Measurements from ENCODE around the gene TBX5.

The TBX5 gene

GRCh38 chr12:114397978-114398881, 7.7 kb downstream of the TBX5 start:
- Histone ChIP-seq H3K4me3 (ENCODE audit: low read length) (no peak overlapping the region), H3K27me3 (ENCODE audit: insufficient read depth, low read length) (peaks cover 99% of the 10 kb centered on the region), H3K4me1 (ENCODE audit: insufficient read depth, low read length) (no peaks in the 10 kb centered on the region), H3K9me3 (ENCODE audit: low read length) (no peaks in the 10 kb centered on the region), H3K36me3 (ENCODE audit: insufficient read depth, low read length) (no peaks in the 10 kb centered on the region), H2AFZ (ENCODE audit: low read depth, low read length) (no peak overlapping the region)

- Histone ChIP-seq H3K4me1 (ENCODE audit: insufficient read depth, low read length) (no peaks in the 10 kb centered on the region), H3K9me3 (ENCODE audit: low read length) (no peaks in the 10 kb centered on the region), H3K27me3 (ENCODE audit: insufficient read depth, low read length) (peaks cover 98% of the 10 kb centered on the region), H2AFZ (ENCODE audit: low read depth, low read length) (no peak overlapping the region), H3K4me3 (ENCODE audit: low read length) (no peak overlapping the region), H3K36me3 (ENCODE audit: insufficient read depth, low read length) (no peaks in the 10 kb centered on the region)
Measured at GRCh38 chr12:114396869-114397719, 8.8 kb downstream of the TBX5 start.

GRCh38 chr12:114396153-114396868, 9.6 kb downstream of the TBX5 start:
- Histone ChIP-seq H2AFZ (ENCODE audit: low read depth, low read length) (no peak overlapping the region), H3K4me3 (ENCODE audit: low read length) (no peak overlapping the region), H3K9me3 (ENCODE audit: low read length) (no peaks in the 10 kb centered on the region), H3K27me3 (ENCODE audit: insufficient read depth, low read length) (peaks cover 98% of the 10 kb centered on the region), H3K36me3 (ENCODE audit: insufficient read depth, low read length) (no peaks in the 10 kb centered on the region), H3K4me1 (ENCODE audit: insufficient read depth, low read length) (no peaks in the 10 kb centered on the region)

DNA sequence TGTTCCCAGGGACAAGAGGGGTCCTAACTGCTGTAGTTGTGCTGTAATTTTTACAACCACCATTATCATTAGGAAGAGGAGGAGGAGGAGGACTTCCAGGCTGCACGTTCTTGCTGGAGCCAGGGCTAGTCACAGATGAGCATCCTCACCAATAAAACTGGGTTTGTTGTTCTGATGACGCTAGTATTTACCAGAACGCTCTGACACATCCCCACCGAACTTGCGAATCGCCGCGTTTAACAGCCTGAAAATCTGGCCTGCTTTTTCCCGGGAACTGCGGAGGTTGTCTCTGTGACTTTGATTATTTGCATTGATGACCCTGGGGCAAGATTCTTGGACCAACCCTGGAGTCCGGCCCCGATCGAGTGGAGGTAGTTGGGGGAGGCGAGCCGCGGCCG, 10.2 kb downstream of the TBX5 start:
- no peak overlapping the region for H2AFZ ChIP-seq (ENCODE audit: low read depth, low read length)
- no peaks in the 10 kb centered on the region for H3K9me3 ChIP-seq (ENCODE audit: low read length)
- peaks cover 98% of the 10 kb centered on the region for H3K27me3 ChIP-seq (ENCODE audit: insufficient read depth, low read length)
- H3K4me1 ChIP-seq (ENCODE audit: insufficient read depth, low read length): no peaks in the 10 kb centered on the region
- H3K4me3 ChIP-seq (ENCODE audit: low read length): no peak overlapping the region
- H3K36me3 ChIP-seq (ENCODE audit: insufficient read depth, low read length): no peaks in the 10 kb centered on the region

DNA sequence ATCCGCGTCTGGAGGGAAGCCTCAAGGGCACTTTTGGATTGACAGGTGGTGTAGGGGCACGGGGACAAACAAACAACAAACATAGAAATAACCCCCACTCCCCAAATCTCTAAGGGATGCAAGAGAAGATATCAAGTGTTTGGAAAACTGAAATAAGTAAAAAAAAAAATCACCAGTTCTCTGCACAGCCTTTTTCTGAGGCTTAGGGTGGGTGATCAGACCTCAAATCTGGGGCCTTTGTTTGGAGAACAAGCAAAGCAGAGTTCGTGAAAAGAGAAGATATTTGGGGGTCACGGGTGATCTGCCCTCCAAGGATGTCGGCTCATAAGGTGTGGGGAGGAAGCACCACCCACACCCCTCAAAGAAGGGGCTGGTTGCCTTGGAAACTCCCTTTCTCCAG, 10.7 kb downstream of the TBX5 start:
- Histone ChIP-seq H3K4me1 (ENCODE audit: insufficient read depth, low read length) (no peaks in the 10 kb centered on the region), H3K36me3 (ENCODE audit: insufficient read depth, low read length) (no peaks in the 10 kb centered on the region), H3K4me3 (ENCODE audit: low read length) (no peak overlapping the region), H3K27me3 (ENCODE audit: insufficient read depth, low read length) (peaks cover 93% of the 10 kb centered on the region), H2AFZ (ENCODE audit: low read depth, low read length) (no peak overlapping the region), H3K9me3 (ENCODE audit: low read length) (no peaks in the 10 kb centered on the region)

- no peak overlapping the region for H2AFZ ChIP-seq (ENCODE audit: low read depth, low read length)
- no peaks in the 10 kb centered on the region for H3K9me3 ChIP-seq (ENCODE audit: low read length)
- H3K27me3 ChIP-seq (ENCODE audit: insufficient read depth, low read length): peaks cover 76% of the 10 kb centered on the region
- no peaks in the 10 kb centered on the region for H3K4me1 ChIP-seq (ENCODE audit: insufficient read depth, low read length)
- no peak overlapping the region for H3K4me3 ChIP-seq (ENCODE audit: low read length)
- H3K36me3 ChIP-seq (ENCODE audit: insufficient read depth, low read length): no peaks in the 10 kb centered on the region
Measured at GRCh38 chr12:114393569-114393968, 12.4 kb downstream of the TBX5 start.

- Histone ChIP-seq H3K36me3 (ENCODE audit: insufficient read depth, low read length) (no peaks in the 10 kb centered on the region), H3K9me3 (ENCODE audit: low read length) (no peaks in the 10 kb centered on the region), H3K4me3 (ENCODE audit: low read length) (no peak overlapping the region), H3K27me3 (ENCODE audit: insufficient read depth, low read length) (peaks cover 70% of the 10 kb centered on the region), H2AFZ (ENCODE audit: low read depth, low read length) (no peak overlapping the region), H3K4me1 (ENCODE audit: insufficient read depth, low read length) (no peaks in the 10 kb centered on the region)
Measured at GRCh38 chr12:114392909-114393308, 13.0 kb downstream of the TBX5 start.

DNA sequence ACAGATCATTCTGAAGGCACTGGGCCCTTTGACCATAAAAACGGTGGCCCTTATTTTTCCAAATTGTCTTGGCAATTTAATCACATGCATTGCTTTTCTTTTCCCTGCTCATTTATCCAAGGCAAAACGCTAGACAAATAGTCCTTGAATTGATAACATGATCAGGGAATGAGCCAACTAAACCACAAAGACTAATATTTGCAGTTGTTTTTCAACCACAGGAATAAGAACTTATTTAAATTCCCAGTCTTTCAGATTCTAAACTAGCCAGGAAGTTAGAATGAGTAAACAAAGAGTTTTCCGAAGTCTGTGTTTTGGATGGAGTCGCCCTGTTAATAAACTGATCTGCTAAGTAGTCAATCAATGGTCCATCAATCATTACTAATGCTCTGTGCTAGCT, 14.9 kb downstream of the TBX5 start:
- Histone ChIP-seq H2AFZ (ENCODE audit: low read depth, low read length) (no peak overlapping the region), H3K9me3 (ENCODE audit: low read length) (no peaks in the 10 kb centered on the region), H3K4me1 (ENCODE audit: insufficient read depth, low read length) (no peaks in the 10 kb centered on the region), H3K27me3 (ENCODE audit: insufficient read depth, low read length) (peaks cover 51% of the 10 kb centered on the region), H3K4me3 (ENCODE audit: low read length) (no peak overlapping the region), H3K36me3 (ENCODE audit: insufficient read depth, low read length) (no peaks in the 10 kb centered on the region)

DNA sequence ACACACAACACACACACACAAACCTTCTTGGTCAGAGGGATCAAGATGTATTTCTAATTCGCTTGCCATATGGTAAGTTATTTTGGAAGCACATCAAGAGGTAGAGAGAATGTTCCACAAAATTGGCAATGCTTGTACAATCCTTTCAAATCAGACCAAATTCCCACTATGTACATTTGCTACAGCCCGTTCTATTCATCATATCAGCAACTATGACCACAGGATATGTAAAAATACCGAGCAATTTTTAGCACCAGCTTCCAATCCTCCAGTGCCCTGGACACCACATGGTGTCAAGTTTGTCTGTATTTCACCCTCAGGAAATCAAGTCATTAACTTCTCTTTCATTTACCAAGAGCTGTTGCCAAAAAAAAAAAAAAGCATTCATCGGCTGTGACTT, 21.2 kb downstream of the TBX5 start:
- Histone ChIP-seq H3K4me1 (ENCODE audit: insufficient read depth, low read length) (no peaks in the 10 kb centered on the region), H3K4me3 (ENCODE audit: low read length) (no peak overlapping the region), H3K36me3 (ENCODE audit: insufficient read depth, low read length) (no peaks in the 10 kb centered on the region), H2AFZ (ENCODE audit: low read depth, low read length) (no peak overlapping the region), H3K9me3 (ENCODE audit: low read length) (no peaks in the 10 kb centered on the region), H3K27me3 (ENCODE audit: insufficient read depth, low read length) (no peaks in the 10 kb centered on the region)

DNA sequence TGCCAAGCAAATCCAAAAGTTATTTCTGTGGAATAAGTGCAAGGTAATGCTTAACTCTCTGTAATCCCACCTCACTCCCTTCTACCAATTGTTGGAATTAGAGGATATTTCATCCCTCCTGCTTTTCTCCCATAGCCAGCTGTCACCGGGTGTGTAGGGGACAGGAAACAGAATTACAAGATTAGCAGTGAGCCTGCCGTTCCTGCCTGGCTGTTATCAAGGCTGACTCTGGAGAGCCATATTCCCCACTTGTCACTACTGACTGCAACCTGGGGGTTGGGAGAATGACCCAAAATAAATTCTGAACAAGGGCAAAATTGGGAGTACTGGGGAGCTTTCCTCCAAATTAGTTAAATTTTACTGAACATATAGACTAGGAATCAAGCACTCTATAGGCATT, 24.8 kb downstream of the TBX5 start:
- Histone ChIP-seq H3K36me3 (ENCODE audit: insufficient read depth, low read length) (no peaks in the 10 kb centered on the region), H3K27me3 (ENCODE audit: insufficient read depth, low read length) (no peaks in the 10 kb centered on the region), H3K4me1 (ENCODE audit: insufficient read depth, low read length) (no peaks in the 10 kb centered on the region), H2AFZ (ENCODE audit: low read depth, low read length) (no peak overlapping the region), H3K4me3 (ENCODE audit: low read length) (no peak overlapping the region), H3K9me3 (ENCODE audit: low read length) (no peaks in the 10 kb centered on the region)

- no peak overlapping the region for H3K4me3 ChIP-seq (ENCODE audit: low read length)
Measured at GRCh38 chr12:114371733-114372132, 34.2 kb downstream of the TBX5 start.

GRCh38 chr12:114371250-114371649, 34.7 kb downstream of the TBX5 start:
- no peak overlapping the region for H3K4me3 ChIP-seq (ENCODE audit: low read length)
- H3K9me3 ChIP-seq (ENCODE audit: low read length): no peaks in the 10 kb centered on the region
- peaks cover 3% of the 10 kb centered on the region for H3K27me3 ChIP-seq (ENCODE audit: insufficient read depth, low read length)
- no peaks in the 10 kb centered on the region for H3K36me3 ChIP-seq (ENCODE audit: insufficient read depth, low read length)
- H3K4me1 ChIP-seq (ENCODE audit: insufficient read depth, low read length): no peaks in the 10 kb centered on the region
- no peak overlapping the region for H2AFZ ChIP-seq (ENCODE audit: low read depth, low read length)

More at GRCh38 chr12:114371733-114372132, 34.2 kb downstream of the TBX5 start:
- peaks cover 3% of the 10 kb centered on the region for H3K27me3 ChIP-seq (ENCODE audit: insufficient read depth, low read length)
- H2AFZ ChIP-seq (ENCODE audit: low read depth, low read length): no peak overlapping the region
- no peaks in the 10 kb centered on the region for H3K9me3 ChIP-seq (ENCODE audit: low read length)
- no peaks in the 10 kb centered on the region for H3K4me1 ChIP-seq (ENCODE audit: insufficient read depth, low read length)
- H3K36me3 ChIP-seq (ENCODE audit: insufficient read depth, low read length): no peaks in the 10 kb centered on the region

All from neuron (in vitro differentiated cells).